CD4-positive, alpha-beta T cell (primary cell): Measurements from ENCODE around the gene DCLK1. TPM values are rescaled to one million over a fixed set of nuclear protein-coding genes. Genes with fewer than 3 reads are reported as not detected.

Source experiments
- ATAC-seq: fragments of 200-7000 bp; cut with Tn5 transposase; one replicate; pipeline ENCODE4 v1.10.0; 2022; ENCODE audit warnings: mild to moderate bottlenecking; ENCODE audit not compliant: poor library complexity
- CTCF ChIA-PET: fragments of 350-600 bp; sonication (Branson Sonifier 250); formaldehyde crosslinking; loops from one replicate; lab custom pipeline; 2021; ENCODE audit warnings: antibody characterized with exemption, inconsistent platforms; lab: Charles Lee
- POLR2A ChIA-PET: fragments of 350-600 bp; sonication (Branson Sonifier 250); formaldehyde crosslinking; loops from one replicate; lab custom pipeline; 2021; ENCODE audit warnings: antibody characterized with exemption, inconsistent platforms; lab: Charles Lee
- DNase-seq, 14 experiments: peaks; one replicate each; pipeline ENCODE4 v3.0.0-alpha.2; 2013 to 2020; ENCODE audit warnings: mixed read lengths in 2 of 14
- H3K27ac ChIP-seq, 2 donors: one replicate each; pipeline versions ENCODE4 v1.5.1 to v1.7.0; 2013; ENCODE audit warnings: low read length in 2 of 2, low read depth in 1 of 2, mild to moderate bottlenecking in 1 of 2
- H3K27me3 ChIP-seq, 2 experiments: 1 replicate in 1 of 2; 2 replicates in 1 of 2; pipeline versions ENCODE4 v1.6.1 to v1.7.0; 2013; ENCODE audit warnings: low read length in 2 of 2, control low read depth in 1 of 2, mild to moderate bottlenecking in 1 of 2, moderate library complexity in 1 of 2; ENCODE audit not compliant: insufficient read depth in 2 of 2, control insufficient read depth in 1 of 2
- H3K36me3 ChIP-seq: one replicate; pipeline ENCODE4 v1.6.1; 2013; ENCODE audit warnings: low read length, control low read depth; ENCODE audit not compliant: insufficient read depth
- H3K4me1 ChIP-seq: one replicate; pipeline ENCODE4 v1.6.1; 2013; ENCODE audit warnings: low read length, control low read depth; ENCODE audit not compliant: insufficient read depth
- H3K4me3 ChIP-seq: one replicate; pipeline ENCODE4 v1.5.1; 2013; ENCODE audit warnings: mild to moderate bottlenecking, low read length, moderate library complexity
- H3K9me3 ChIP-seq, 2 experiments: 1 replicate in 1 of 2; 2 replicates in 1 of 2; pipeline versions ENCODE4 v1.6.1 to v1.7.0; 2013; ENCODE audit warnings: low read length in 2 of 2, mild to moderate bottlenecking in 2 of 2, control low read depth in 1 of 2, moderate library complexity in 1 of 2; ENCODE audit not compliant: control insufficient read depth in 1 of 2, insufficient read depth in 1 of 2
- H3K27ac Mint-ChIP-seq: one replicate; pipeline ENCODE4 v1.8.0; 2020; ENCODE audit warnings: mixed read lengths
- H3K27me3 Mint-ChIP-seq: one replicate; pipeline ENCODE4 v1.8.0; 2021; ENCODE audit warnings: mixed read lengths
- H3K36me3 Mint-ChIP-seq: one replicate; pipeline ENCODE4 v1.8.0; 2021; ENCODE audit warnings: low read depth, mixed read lengths
- H3K4me1 Mint-ChIP-seq: one replicate; pipeline ENCODE4 v1.8.0; 2021; ENCODE audit warnings: low read depth, mixed read lengths
- H3K4me3 Mint-ChIP-seq: one replicate; pipeline ENCODE4 v1.8.0; 2020; ENCODE audit warnings: mild to moderate bottlenecking, mixed read lengths
- H3K9me3 Mint-ChIP-seq: one replicate; pipeline ENCODE4 v1.8.0; 2020; ENCODE audit warnings: mixed read lengths
- CTCF ChIP-seq: fragments of 200-600 bp; IDR thresholded peaks from one replicate; pipeline ENCODE4 v1.8.0; 2022; ENCODE audit warnings: antibody characterized with exemption, mild to moderate bottlenecking
- intact Hi-C, 2 experiments: fragments of 100-400 bp; cut with DNase I in 1 of 2; cut with micrococcal nuclease in 1 of 2; formaldehyde crosslinking; loops; one replicate each; pipeline versions ENCODE4 v1.15.1 to v1.9.0; 2023 to 2025; cut with DNase I, micrococcal nuclease
- total RNA-seq, 174 experiments: library from RNA in 2 of 174; stranded (reverse) in 2 of 174; gene quantifications; one replicate each; pipeline ENCODE4 v1.2.3 and lab custom pipeline; 2021 to 2026

The DCLK1 gene
- total RNA-seq, 2 experiments from 2014 or later, result not detected

GRCh38 chr13:36069881-36070366, 61.3 kb downstream of the DCLK1 start:
- Mint-ChIP-seq H3K4me3 (no peak overlapping the region), H3K36me3 (no peaks in the 10 kb centered on the region), H3K9me3 (no peaks in the 10 kb centered on the region), H3K27ac (no peak overlapping the region), H3K4me1 (no peaks in the 10 kb centered on the region), H3K27me3 (no peaks in the 10 kb centered on the region)
- no peaks in the 10 kb centered on the region for H3K4me1 ChIP-seq
- no peak for ATAC-seq
- intact Hi-C loops, result no loop called here
- ChIA-PET CTCF (no interaction called here), POLR2A (no interaction called here)
- no peaks in the 10 kb centered on the region for H3K36me3 ChIP-seq
- TF ChIP-seq CTCF, result no peak
- H3K27ac ChIP-seq, result no peak overlapping the region
- H3K4me3 ChIP-seq, result no peak overlapping the region
- DNase-seq, result no peak
- H3K9me3 ChIP-seq, result no peaks in the 10 kb centered on the region
- H3K27me3 ChIP-seq, result no peaks in the 10 kb centered on the region

GRCh38 chr13:36068991-36069390, 62.2 kb downstream of the DCLK1 start:
- Histone ChIP-seq H3K27me3 (no peaks in the 10 kb centered on the region), H3K36me3 (no peaks in the 10 kb centered on the region), H3K4me3 (no peak overlapping the region), H3K27ac (no peak overlapping the region), H3K9me3 (no peaks in the 10 kb centered on the region), H3K4me1 (no peaks in the 10 kb centered on the region)
- DNase-seq, result no peak
- POLR2A ChIA-PET, result no interaction called here
- no peaks in the 10 kb centered on the region for H3K4me1 Mint-ChIP-seq
- CTCF ChIA-PET, result no interaction called here
- H3K27me3 Mint-ChIP-seq, result no peaks in the 10 kb centered on the region
- intact Hi-C loops, result no loop called here
- no peak for ATAC-seq
- H3K27ac Mint-ChIP-seq, result no peak overlapping the region
- no peak for TF ChIP-seq CTCF
- no peaks in the 10 kb centered on the region for H3K9me3 Mint-ChIP-seq
- H3K36me3 Mint-ChIP-seq, result no peaks in the 10 kb centered on the region
- no peak overlapping the region for H3K4me3 Mint-ChIP-seq

GRCh38 chr13:36068566-36068965, 62.6 kb downstream of the DCLK1 start:
- Mint-ChIP-seq H3K4me1 (no peaks in the 10 kb centered on the region), H3K27me3 (no peaks in the 10 kb centered on the region), H3K36me3 (no peaks in the 10 kb centered on the region), H3K27ac (no peak overlapping the region), H3K4me3 (no peak overlapping the region), H3K9me3 (no peaks in the 10 kb centered on the region)
- no peaks in the 10 kb centered on the region for H3K4me1 ChIP-seq
- H3K9me3 ChIP-seq, result no peaks in the 10 kb centered on the region
- no peaks in the 10 kb centered on the region for H3K27me3 ChIP-seq
- POLR2A ChIA-PET, result no interaction called here
- intact Hi-C loops, result no loop called here
- no peaks in the 10 kb centered on the region for H3K36me3 ChIP-seq
- H3K27ac ChIP-seq, result no peak overlapping the region
- CTCF ChIA-PET, result no interaction called here
- no peak for TF ChIP-seq CTCF
- DNase-seq (no peak), ATAC-seq (no peak)
- no peak overlapping the region for H3K4me3 ChIP-seq
